BLaER1 (cell line): ENCODE results near the gene BICC1.

Experiments
- H3K27ac ChIP-seq: shearing (Covaris generic); formaldehyde crosslinking; 2 replicates; pipeline ENCODE4 v1.8.1; 2022
- H3K27me3 ChIP-seq: shearing (Covaris generic); formaldehyde crosslinking; 2 replicates; pipeline ENCODE4 v1.8.1; 2022
- H3K36me3 ChIP-seq: shearing (Covaris generic); formaldehyde crosslinking; 2 replicates; pipeline ENCODE4 v1.8.1; 2022
- H3K4me1 ChIP-seq: shearing (Covaris generic); formaldehyde crosslinking; 2 replicates; pipeline ENCODE4 v1.8.1; 2022
- H3K4me2 ChIP-seq: shearing (Covaris generic); formaldehyde crosslinking; 2 replicates; pipeline ENCODE4 v1.8.1; 2022
- H3K4me3 ChIP-seq: shearing (Covaris generic); formaldehyde crosslinking; 2 replicates; pipeline ENCODE4 v1.8.1; 2022
- H3K9ac ChIP-seq: shearing (Covaris generic); formaldehyde crosslinking; 2 replicates; pipeline ENCODE4 v1.8.1; 2022
- H3K9me3 ChIP-seq: shearing (Covaris generic); formaldehyde crosslinking; 2 replicates; pipeline ENCODE4 v1.8.1; 2022
- H4K20me1 ChIP-seq: shearing (Covaris generic); formaldehyde crosslinking; 2 replicates; pipeline ENCODE4 v1.8.1; 2022
- Cebpa-rat ChIP-seq: shearing (Covaris generic); IDR thresholded peaks from 2 replicates; pipeline ENCODE4 v1.8.1; 2022

The BICC1 gene

GRCh38 chr10:58727633-58728032, 215.0 kb downstream of the BICC1 start:
- Histone ChIP-seq H3K4me2 (no peak overlapping the region), H3K9me3 (peaks cover 30% of the 10 kb centered on the region), H3K36me3 (no peaks in the 10 kb centered on the region), H3K4me3 (no peak overlapping the region), H3K9ac (no peak overlapping the region), H4K20me1 (no peaks in the 10 kb centered on the region), H3K4me1 (peaks cover 13% of the 10 kb centered on the region), H3K27ac (no peak overlapping the region), H3K27me3 (no peaks in the 10 kb centered on the region)
- no peak for TF ChIP-seq Cebpa-rat

- no peak for TF ChIP-seq Cebpa-rat
- H3K27me3 ChIP-seq: no peaks in the 10 kb centered on the region
- no peak overlapping the region for H3K27ac ChIP-seq
- H3K4me1 ChIP-seq: peaks cover 35% of the 10 kb centered on the region
- no peak overlapping the region for H3K9ac ChIP-seq
- H3K9me3 ChIP-seq: peaks cover 30% of the 10 kb centered on the region
- no peaks in the 10 kb centered on the region for H3K36me3 ChIP-seq
- H3K4me2 ChIP-seq: peak overlapping the region; percentile 2; the same call in 1 of the 2 replicates
- no peak overlapping the region for H3K4me3 ChIP-seq
- H4K20me1 ChIP-seq: no peaks in the 10 kb centered on the region
Measured at GRCh38 chr10:58731276-58731675, 218.6 kb downstream of the BICC1 start.

GRCh38 chr10:58733436-58733835, 220.8 kb downstream of the BICC1 start:
- H3K27ac ChIP-seq: no peak overlapping the region
- no peak overlapping the region for H3K9ac ChIP-seq
- H3K27me3 ChIP-seq: no peaks in the 10 kb centered on the region
- no peaks in the 10 kb centered on the region for H3K36me3 ChIP-seq
- peaks cover 35% of the 10 kb centered on the region for H3K4me1 ChIP-seq
- TF ChIP-seq Cebpa-rat: no peak
- H4K20me1 ChIP-seq: no peaks in the 10 kb centered on the region
- peaks cover 30% of the 10 kb centered on the region for H3K9me3 ChIP-seq
- no peak overlapping the region for H3K4me2 ChIP-seq
- no peak overlapping the region for H3K4me3 ChIP-seq

GRCh38 chr10:58734116-58734515, 221.4 kb downstream of the BICC1 start:
- peaks cover 27% of the 10 kb centered on the region for H3K9me3 ChIP-seq
- no peak overlapping the region for H3K27ac ChIP-seq
- no peaks in the 10 kb centered on the region for H3K27me3 ChIP-seq
- no peak overlapping the region for H3K9ac ChIP-seq
- H3K36me3 ChIP-seq: no peaks in the 10 kb centered on the region
- no peak for TF ChIP-seq Cebpa-rat
- H3K4me1 ChIP-seq: peaks cover 35% of the 10 kb centered on the region
- no peak overlapping the region for H3K4me3 ChIP-seq
- no peak overlapping the region for H3K4me2 ChIP-seq
- H4K20me1 ChIP-seq: no peaks in the 10 kb centered on the region

GRCh38 chr10:58734664-58735063, 222.0 kb downstream of the BICC1 start:
- Histone ChIP-seq H3K4me2 (0 out of 2 replicates have a peak overlapping the region, but pooled peaks have one; percentile 4), H3K4me1 (peaks cover 35% of the 10 kb centered on the region), H3K27me3 (no peaks in the 10 kb centered on the region), H3K9ac (no peak overlapping the region), H3K36me3 (no peaks in the 10 kb centered on the region), H3K27ac (no peak overlapping the region), H4K20me1 (no peaks in the 10 kb centered on the region), H3K4me3 (no peak overlapping the region), H3K9me3 (peaks cover 21% of the 10 kb centered on the region)
- no peak for TF ChIP-seq Cebpa-rat

- no peak for TF ChIP-seq Cebpa-rat
- Histone ChIP-seq H3K27ac (no peak overlapping the region), H3K4me2 (peak overlapping the region; percentile 3; the same call in 1 of the 2 replicates), H3K36me3 (no peaks in the 10 kb centered on the region), H3K9ac (no peak overlapping the region), H3K27me3 (no peaks in the 10 kb centered on the region), H3K4me1 (peaks cover 35% of the 10 kb centered on the region), H3K4me3 (no peak overlapping the region), H4K20me1 (no peaks in the 10 kb centered on the region), H3K9me3 (peaks cover 17% of the 10 kb centered on the region)
Measured at GRCh38 chr10:58735087-58735486, 222.4 kb downstream of the BICC1 start.

- Histone ChIP-seq H3K36me3 (no peaks in the 10 kb centered on the region), H3K27me3 (no peaks in the 10 kb centered on the region), H4K20me1 (no peaks in the 10 kb centered on the region), H3K4me3 (no peak overlapping the region), H3K4me2 (no peak overlapping the region), H3K9me3 (no peaks in the 10 kb centered on the region), H3K27ac (no peak overlapping the region), H3K4me1 (peaks cover 2% of the 10 kb centered on the region; the same call in 1 of the 2 replicates), H3K9ac (no peak overlapping the region)
- TF ChIP-seq Cebpa-rat: no peak
Measured at GRCh38 chr10:58740620-58741369, 228.1 kb downstream of the BICC1 start.

GRCh38 chr10:58741673-58742072, 229.0 kb downstream of the BICC1 start:
- Histone ChIP-seq H3K4me3 (no peak overlapping the region), H3K9ac (no peak overlapping the region), H4K20me1 (no peaks in the 10 kb centered on the region), H3K27me3 (no peaks in the 10 kb centered on the region), H3K36me3 (no peaks in the 10 kb centered on the region), H3K27ac (no peak overlapping the region), H3K9me3 (no peaks in the 10 kb centered on the region), H3K4me1 (no peaks in the 10 kb centered on the region), H3K4me2 (no peak overlapping the region)
- no peak for TF ChIP-seq Cebpa-rat

- H4K20me1 ChIP-seq: no peaks in the 10 kb centered on the region
- no peaks in the 10 kb centered on the region for H3K9me3 ChIP-seq
- no peaks in the 10 kb centered on the region for H3K27me3 ChIP-seq
- no peak overlapping the region for H3K4me2 ChIP-seq
- no peak overlapping the region for H3K4me3 ChIP-seq
- H3K36me3 ChIP-seq: no peaks in the 10 kb centered on the region
- TF ChIP-seq Cebpa-rat: no peak
- H3K27ac ChIP-seq: no peak overlapping the region
- no peaks in the 10 kb centered on the region for H3K4me1 ChIP-seq
- H3K9ac ChIP-seq: no peak overlapping the region
Measured at GRCh38 chr10:58742141-58742540, 229.5 kb downstream of the BICC1 start.

- Histone ChIP-seq H3K9ac (no peak overlapping the region), H3K9me3 (no peaks in the 10 kb centered on the region), H3K36me3 (no peaks in the 10 kb centered on the region), H3K4me1 (no peaks in the 10 kb centered on the region), H3K27me3 (no peaks in the 10 kb centered on the region), H4K20me1 (no peaks in the 10 kb centered on the region), H3K4me3 (no peak overlapping the region), H3K4me2 (no peak overlapping the region), H3K27ac (no peak overlapping the region)
- TF ChIP-seq Cebpa-rat: no peak
Measured at GRCh38 chr10:58743466-58744115, 230.9 kb downstream of the BICC1 start.
